Sigmoid colon (tissue), 7 donors: Measurements from ENCODE around the gene FBXO45. TPM values are rescaled to one million over a fixed set of nuclear protein-coding genes. Genes with fewer than 3 reads are reported as not detected.
"Not testable (repeated sequence)": the region's sequence is repeated elsewhere in the genome, so short reads cannot be mapped to it uniquely, and the experiment has no call there.

ENCODE experiments used
- DNase-seq: peaks from one replicate; pipeline ENCODE4 v3.0.0-alpha.2; 2019
- H3K27ac ChIP-seq, 4 donors: fragments of 200-600 bp; sonication (generic); one replicate each; pipeline ENCODE4 v1.5.1; 2016 to 2019; ENCODE audit warnings: mild to moderate bottlenecking in 1 of 4
- H3K27me3 ChIP-seq, 3 donors: fragments of 200-600 bp; sonication (generic); one replicate each; pipeline ENCODE4 v1.5.1; 2019; ENCODE audit warnings: mild to moderate bottlenecking in 1 of 3
- H3K36me3 ChIP-seq, 4 donors: fragments of 200-600 bp; sonication (generic); one replicate each; pipeline ENCODE4 v1.5.1; 2016 to 2019
- H3K4me1 ChIP-seq, 4 donors: fragments of 200-600 bp; sonication (generic); one replicate each; pipeline ENCODE4 v1.5.1; 2017 to 2019
- H3K4me3 ChIP-seq, 4 donors: fragments of 200-600 bp; sonication (generic); one replicate each; pipeline ENCODE4 v1.5.1; 2017 to 2019; ENCODE audit warnings: mild to moderate bottlenecking in 2 of 4, moderate library complexity in 1 of 4
- H3K9me3 ChIP-seq, 4 donors: fragments of 200-600 bp in 3 of 4; sonication (generic) in 3 of 4; one replicate each; pipeline versions ENCODE4 v1.5.1 to v1.6.1; 2013 to 2019
- EP300 ChIP-seq, 4 donors: sonication (generic); formaldehyde crosslinking; IDR thresholded peaks; one replicate each; pipeline ENCODE4 v1.6.1; 2017; ENCODE audit warnings: antibody characterized with exemption in 4 of 4
- POLR2A ChIP-seq, 2 donors: fragments of 450-650 bp; IDR thresholded peaks; one replicate each; pipeline ENCODE4 v1.6.1; 2016; ENCODE audit warnings: antibody characterized with exemption in 2 of 2, mild to moderate bottlenecking in 2 of 2, moderate library complexity in 2 of 2
- POLR2AphosphoS5 ChIP-seq, 4 donors: sonication (generic); formaldehyde crosslinking; IDR thresholded peaks; one replicate each; pipeline ENCODE4 v1.6.1; 2017; ENCODE audit warnings: antibody characterized with exemption in 4 of 4
- WGBS, 2 donors: extraction: QIAGEN DNeasy Blood & Tissue Kit; methylation state at CpG; one replicate each; pipeline ENCODE4 v1.1.7; 2013; 5-methylcytosine and 5-hydroxymethylcytosine counted together
- intact Hi-C: fragments of 100-400 bp; cut with DNase I; formaldehyde crosslinking; loops from one replicate; pipeline ENCODE4 v1.15.1; 2023
- polyA plus RNA-seq, 3 donors: library from polyadenylated mRNA; stranded (reverse); fragments of 200-250 nt; gene quantifications; one replicate each; pipeline ENCODE4 v1.2.3, GENCODE V29; 2013
- total RNA-seq, 4 donors: library from RNA; depleted of rRNA; stranded (reverse); fragments of >200 nt; gene quantifications; one replicate each; pipeline ENCODE4 v1.1.0, GENCODE V29; 2016
- TF ChIP-seq, protein P1 (sequence below), 4 experiments: fragments of 450-650 bp in 3 of 4; fragments of 200-600 bp in 1 of 4; IDR thresholded peaks; one replicate each; pipeline ENCODE4 v1.5.1; 2016 to 2019; ENCODE audit warnings: antibody characterized with exemption in 4 of 4, mild to moderate bottlenecking in 3 of 4, moderate library complexity in 2 of 4
- donor health status: healthy with polysubstance abuse.
- donor health status: Bipolar disorder and iron deficiency.
- donor health status: healthy.

Gene FBXO45
- total and polyA plus RNA-seq, 7 donors, result 4.8 to 10.9 (median 6.9) TPM

DNA sequence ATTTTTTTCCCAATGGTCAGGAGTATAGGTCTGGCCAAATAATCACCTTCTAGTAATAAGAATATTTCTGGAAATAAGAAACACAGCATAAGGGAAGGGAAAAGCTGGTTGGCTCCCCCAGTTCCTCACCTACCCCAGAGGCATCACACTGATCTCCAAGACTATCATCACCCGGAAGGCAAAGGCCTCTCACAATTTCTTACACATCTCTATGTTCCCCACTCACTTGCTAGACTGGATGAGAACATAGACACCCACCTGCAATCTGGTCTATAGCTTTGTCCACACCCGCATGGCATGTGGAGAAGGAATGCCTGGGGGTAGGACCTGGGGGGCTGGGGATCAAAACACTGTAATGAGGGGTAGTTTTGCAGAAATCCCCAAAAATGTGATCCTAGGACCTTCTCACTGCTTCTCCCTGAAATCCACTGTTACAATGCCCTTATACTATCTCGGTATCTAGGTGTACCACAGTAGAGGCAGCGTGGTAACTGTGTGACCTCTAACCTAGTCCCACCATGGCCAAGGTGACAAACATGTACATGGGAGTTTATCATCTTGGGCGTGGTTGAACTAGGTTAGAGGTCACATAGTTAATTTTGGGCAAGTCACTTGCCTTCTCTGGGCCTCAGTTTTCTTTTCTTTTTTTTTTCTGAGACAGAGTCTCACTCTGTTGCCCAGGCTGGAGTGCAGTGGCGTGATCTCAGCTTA is 41.5 kb downstream of the FBXO45 start:
- DNase-seq, result no peak
- 75 to 80% methylated on average over 6 of the region's 6 CpGs for WGBS, 2 donors
- H3K27me3 ChIP-seq, result no peaks in the 10 kb centered on the region
- H3K4me1 ChIP-seq, result peaks cover 0 to 22% (median 15%) of the 10 kb centered on the region in 4 donors
- no peaks in the 10 kb centered on the region for H3K9me3 ChIP-seq
- no peaks in the 10 kb centered on the region for H3K36me3 ChIP-seq
- peak overlapping the region in 3 of 4 donors; percentile 7 to 67 (median 52) for H3K27ac ChIP-seq
- intact Hi-C loops, result loop anchor here (1.0 to 2.0 kb wide), 2 partner anchors 23 to 75 kb away; no protein-coding TSS in a partner anchor
- no peak for TF ChIP-seq POLR2A (IDR thresholded peaks at IDR 0.05)
- TF ChIP-seq, protein P1, sequence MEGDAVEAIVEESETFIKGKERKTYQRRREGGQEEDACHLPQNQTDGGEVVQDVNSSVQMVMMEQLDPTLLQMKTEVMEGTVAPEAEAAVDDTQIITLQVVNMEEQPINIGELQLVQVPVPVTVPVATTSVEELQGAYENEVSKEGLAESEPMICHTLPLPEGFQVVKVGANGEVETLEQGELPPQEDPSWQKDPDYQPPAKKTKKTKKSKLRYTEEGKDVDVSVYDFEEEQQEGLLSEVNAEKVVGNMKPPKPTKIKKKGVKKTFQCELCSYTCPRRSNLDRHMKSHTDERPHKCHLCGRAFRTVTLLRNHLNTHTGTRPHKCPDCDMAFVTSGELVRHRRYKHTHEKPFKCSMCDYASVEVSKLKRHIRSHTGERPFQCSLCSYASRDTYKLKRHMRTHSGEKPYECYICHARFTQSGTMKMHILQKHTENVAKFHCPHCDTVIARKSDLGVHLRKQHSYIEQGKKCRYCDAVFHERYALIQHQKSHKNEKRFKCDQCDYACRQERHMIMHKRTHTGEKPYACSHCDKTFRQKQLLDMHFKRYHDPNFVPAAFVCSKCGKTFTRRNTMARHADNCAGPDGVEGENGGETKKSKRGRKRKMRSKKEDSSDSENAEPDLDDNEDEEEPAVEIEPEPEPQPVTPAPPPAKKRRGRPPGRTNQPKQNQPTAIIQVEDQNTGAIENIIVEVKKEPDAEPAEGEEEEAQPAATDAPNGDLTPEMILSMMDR (IDR thresholded peaks at IDR 0.05), result no peak
- no peak for TF ChIP-seq EP300 (IDR thresholded peaks at IDR 0.05)
- no peak for TF ChIP-seq POLR2AphosphoS5 (IDR thresholded peaks at IDR 0.05)
- H3K4me3 ChIP-seq, result no peak overlapping the region

DNA sequence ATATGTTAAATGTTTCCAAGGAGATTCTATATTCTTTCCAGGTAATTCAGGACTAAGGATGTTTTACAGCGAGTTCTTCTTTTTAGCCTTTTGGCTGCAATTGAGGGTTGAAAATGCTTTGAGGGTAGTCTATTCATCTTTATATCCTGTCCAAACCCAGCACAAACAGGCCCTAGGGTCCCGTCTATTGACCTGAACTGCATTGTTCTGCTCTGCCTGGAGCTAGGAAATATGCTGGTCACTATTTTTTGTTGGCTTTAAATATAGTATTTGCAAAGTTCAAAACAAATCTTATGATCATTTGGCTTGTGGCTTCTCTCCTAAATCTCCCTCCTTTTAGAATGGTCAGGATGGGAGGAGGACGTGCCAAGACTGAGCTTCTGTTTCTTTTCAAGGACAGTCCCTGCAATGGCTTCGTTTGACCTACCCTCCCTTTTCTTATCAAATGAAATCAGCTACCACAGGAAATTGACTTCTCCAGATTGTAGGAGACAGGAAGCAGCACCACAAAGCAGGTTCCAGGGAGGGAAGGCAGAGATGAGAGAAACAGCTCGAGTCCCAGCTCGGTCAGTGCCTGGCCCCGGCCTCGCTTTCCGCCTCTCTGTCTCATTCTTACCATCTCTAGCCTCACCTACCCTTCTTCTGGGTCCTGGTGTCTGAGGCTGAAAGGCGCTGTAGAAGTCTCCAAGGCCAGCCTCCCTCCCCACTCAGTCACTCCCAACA is 43.5 kb downstream of the FBXO45 start:
- Histone ChIP-seq H3K27me3 (no peaks in the 10 kb centered on the region), H3K4me1 (peaks cover 0 to 22% (median 15%) of the 10 kb centered on the region in 4 donors), H3K36me3 (no peaks in the 10 kb centered on the region), H3K27ac (peak overlapping the region; percentile 26 to 67 (median 50)), H3K9me3 (no peaks in the 10 kb centered on the region), H3K4me3 (no peak overlapping the region)
- 65 to 74% methylated on average over 10 of the region's 10 CpGs for WGBS, 2 donors
- intact Hi-C loops, result loop anchor here (2.0 kb wide), 1 partner anchor 21 kb away; no protein-coding TSS in a partner anchor
- TF ChIP-seq POLR2AphosphoS5 (IDR thresholded peaks at IDR 0.05) (no peak), POLR2A (IDR thresholded peaks at IDR 0.05) (no peak)
- DNase-seq, result no peak

DNA sequence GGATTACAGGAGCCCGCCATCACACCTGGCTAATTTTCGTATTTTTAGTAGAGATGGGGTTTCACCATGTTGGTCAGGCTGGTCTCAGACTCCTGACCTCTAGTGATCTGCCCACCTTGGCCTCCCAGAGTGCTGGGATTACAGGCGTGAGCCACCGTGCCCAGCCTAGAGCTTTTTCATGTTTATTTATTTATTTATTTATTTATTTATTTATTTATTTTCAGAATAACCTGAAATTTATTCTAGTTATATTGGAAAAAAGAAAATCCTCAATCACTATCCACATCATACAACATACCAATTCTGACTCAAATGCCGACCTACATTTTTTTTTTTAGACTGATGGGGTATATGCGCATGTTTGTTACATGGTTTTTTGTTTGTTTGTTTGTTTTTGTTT is 46.8 kb downstream of the FBXO45 start:
- WGBS, 2 donors, result 93 to 94% methylated on average over 6 of the region's 6 CpGs

DNA sequence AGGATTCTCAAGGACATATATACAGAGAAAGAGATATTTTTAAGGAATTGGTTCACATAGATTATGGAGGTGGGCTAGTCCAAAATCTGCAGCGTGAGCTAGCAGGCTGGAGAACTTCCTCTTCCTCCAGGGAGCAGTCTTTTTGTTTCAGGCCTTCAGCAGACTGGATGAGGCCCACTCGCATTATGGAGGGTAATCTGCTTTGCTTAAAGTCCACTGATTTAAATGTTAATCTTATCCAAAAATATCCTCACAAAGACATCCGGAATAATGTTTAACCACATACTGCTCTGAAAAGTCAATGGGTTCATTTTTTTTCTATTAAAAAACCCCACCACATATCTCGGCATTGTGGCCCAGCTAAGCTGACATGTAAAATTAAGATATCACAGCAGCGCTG is 48.8 kb downstream of the FBXO45 start:
- 65 to 78% methylated on average over 5 of the region's 5 CpGs for WGBS, 2 donors
- intact Hi-C loops, result no loop called here
- peaks cover 0 to 22% (median 14%) of the 10 kb centered on the region in 4 donors for H3K4me1 ChIP-seq
- no peaks in the 10 kb centered on the region for H3K9me3 ChIP-seq
- H3K4me3 ChIP-seq, result no peak overlapping the region
- H3K27ac ChIP-seq, result peak overlapping the region in 1 of 4 donors; percentile 88
- no peaks in the 10 kb centered on the region for H3K36me3 ChIP-seq
- TF ChIP-seq, protein P1 (IDR thresholded peaks at IDR 0.05), result no peak
- no peak for TF ChIP-seq EP300 (IDR thresholded peaks at IDR 0.05)
- TF ChIP-seq POLR2AphosphoS5 (IDR thresholded peaks at IDR 0.05), result no peak
- TF ChIP-seq POLR2A (IDR thresholded peaks at IDR 0.05), result no peak
- no peak for DNase-seq
- no peaks in the 10 kb centered on the region for H3K27me3 ChIP-seq

More for the DNA sequence above, 46.8 kb downstream of the FBXO45 start:
- H3K4me3 ChIP-seq, H3K9me3 ChIP-seq, DNase-seq, H3K27ac ChIP-seq, intact Hi-C loops, H3K27me3 ChIP-seq, H3K36me3 ChIP-seq: not testable (repeated sequence)
- H3K4me1 ChIP-seq, result peaks cover 0 to 31% (median 20%) of the 10 kb centered on the region in 4 donors

DNA sequence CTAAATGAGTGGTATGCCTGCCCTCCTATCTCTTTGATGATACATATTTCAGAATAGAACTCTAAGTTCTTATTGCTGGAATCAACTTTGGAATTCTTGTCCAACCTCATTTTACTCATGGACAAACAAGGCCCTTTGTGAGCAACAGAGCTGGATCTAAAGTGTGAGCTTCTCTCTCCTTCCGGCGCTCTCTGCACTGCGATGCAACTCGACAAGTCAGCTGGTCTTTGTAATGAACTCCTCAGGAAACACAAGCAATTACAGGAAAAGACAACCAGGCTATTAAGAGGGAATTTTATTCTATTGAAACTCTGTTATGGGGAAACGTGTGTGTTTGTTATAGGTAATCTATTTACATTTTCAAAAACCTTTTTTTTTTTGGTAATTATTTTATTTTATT is 50.8 kb downstream of the FBXO45 start:
- Histone ChIP-seq H3K36me3 (no peaks in the 10 kb centered on the region), H3K9me3 (no peaks in the 10 kb centered on the region), H3K4me1 (peaks cover 0 to 19% (median 12%) of the 10 kb centered on the region in 4 donors), H3K4me3 (no peak overlapping the region), H3K27me3 (no peaks in the 10 kb centered on the region), H3K27ac (peak overlapping the region; percentile 46 to 88 (median 75))
- 60 to 72% methylated on average over 5 of the region's 5 CpGs for WGBS, 2 donors
- TF ChIP-seq, protein P1 (IDR thresholded peaks at IDR 0.05), result no peak
- TF ChIP-seq EP300 (IDR thresholded peaks at IDR 0.05) (no peak), POLR2AphosphoS5 (IDR thresholded peaks at IDR 0.05) (no peak)
- DNase-seq, result no peak
- intact Hi-C loops, result no loop called here

DNA sequence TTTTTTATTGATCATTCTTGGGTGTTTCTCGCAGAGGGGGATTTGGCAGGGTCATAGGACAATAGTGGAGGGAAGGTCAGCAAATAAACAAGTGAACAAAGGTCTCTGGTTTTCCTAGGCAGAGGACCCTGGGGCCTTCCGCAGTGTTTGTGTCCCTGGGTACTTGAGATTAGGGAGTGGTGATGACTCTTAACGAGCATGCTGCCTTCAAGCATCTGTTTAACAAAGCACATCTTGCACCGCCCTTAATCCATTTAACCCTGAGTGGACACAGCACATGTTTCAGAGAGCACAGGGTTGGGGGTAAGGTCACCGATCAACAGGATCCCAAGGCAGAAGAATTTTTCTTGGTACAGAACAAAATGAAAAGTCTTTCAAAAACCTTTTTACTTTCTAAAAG is 51.2 kb downstream of the FBXO45 start:
- peaks cover 0 to 19% (median 12%) of the 10 kb centered on the region in 4 donors for H3K4me1 ChIP-seq
- not testable (repeated sequence) for H3K4me3 ChIP-seq

More for the DNA sequence above, 51.2 kb downstream of the FBXO45 start:
- H3K27ac ChIP-seq, result peak overlapping the region; percentile 51 to 88 (median 77)
- H3K9me3 ChIP-seq, intact Hi-C loops, H3K36me3 ChIP-seq, H3K27me3 ChIP-seq, DNase-seq: not testable (repeated sequence)
- WGBS, 2 donors, result 51 to 71% methylated on average over 2 to 3 of the region's 5 CpGs
